Peyer's patch (tissue), 4 donors: ENCODE results near the gene ESR2. TPM values are rescaled to one million over a fixed set of nuclear protein-coding genes. Genes with fewer than 3 reads are reported as not detected.
A peak's percentile ranks its signal among the peaks of the same experiment; 100 is the strongest.

Experiments
- DNase-seq, 3 donors: peaks; one replicate each; pipeline ENCODE4 v3.0.0-alpha.2; 2017 to 2019
- H3K27ac ChIP-seq, 4 donors: fragments of 200-600 bp; sonication (generic); one replicate each; pipeline ENCODE4 v1.5.1; 2016 to 2019
- H3K27me3 ChIP-seq, 2 donors: fragments of 200-600 bp; sonication (generic); one replicate each; pipeline ENCODE4 v1.5.1; 2019
- H3K36me3 ChIP-seq, 3 donors: fragments of 200-600 bp; sonication (generic); one replicate each; pipeline ENCODE4 v1.5.1; 2016 to 2019
- H3K4me1 ChIP-seq, 4 donors: fragments of 200-600 bp; sonication (generic); one replicate each; pipeline ENCODE4 v1.5.1; 2016 to 2019
- H3K4me3 ChIP-seq, 4 donors: fragments of 200-600 bp; sonication (generic); 1 replicate in 3 of 4; 2 replicates in 1 of 4; pipeline ENCODE4 v1.5.1; 2016 to 2019; ENCODE audit warnings: mild to moderate bottlenecking in 1 of 4
- H3K9me3 ChIP-seq, 4 donors: fragments of 200-600 bp; sonication (generic); one replicate each; pipeline ENCODE4 v1.5.1; 2016 to 2019; ENCODE audit warnings: mild to moderate bottlenecking in 1 of 4
- CTCF ChIP-seq, 6 experiments: fragments of 450-650 bp in 4 of 6; fragments of 200-600 bp in 2 of 6; sonication (generic) in 1 of 6; IDR thresholded peaks; one replicate each; pipeline ENCODE4 v1.5.1; 2017 to 2019; ENCODE audit warnings: antibody characterized with exemption in 6 of 6, mild to moderate bottlenecking in 3 of 6, moderate library complexity in 1 of 6
- POLR2A ChIP-seq, 2 donors: fragments of 450-650 bp; IDR thresholded peaks; one replicate each; pipeline ENCODE4 v1.5.1; 2017; ENCODE audit warnings: antibody characterized with exemption in 2 of 2, mild to moderate bottlenecking in 2 of 2, moderate library complexity in 2 of 2
- total RNA-seq, 4 donors: library from RNA; depleted of rRNA; stranded (reverse); fragments of >200 nt; gene quantifications; one replicate each; pipeline ENCODE4 v1.1.0, GENCODE V29; 2016

The ESR2 gene
- total RNA-seq, 4 donors from 2014 or later = 0.66 to 6.6 (median 1.1) TPM; not detected in 1

- H3K4me1 ChIP-seq = peaks cover 0 to 6% (median 0%) of the 10 kb centered on the region in 4 donors
- TF ChIP-seq CTCF (IDR thresholded peaks at IDR 0.05) (no peak), POLR2A (IDR thresholded peaks at IDR 0.05) (no peak)
- no peak overlapping the region for H3K27ac ChIP-seq
- H3K36me3 ChIP-seq = peaks cover 0 to 26% (median 0%) of the 10 kb centered on the region in 3 donors
- no peaks in the 10 kb centered on the region for H3K9me3 ChIP-seq
- no peak for DNase-seq
- H3K4me3 ChIP-seq = no peak overlapping the region
- H3K27me3 ChIP-seq = no peaks in the 10 kb centered on the region
These were observed 178.8 kb downstream of the ESR2 start for GRCh38 chr14:64115401-64115800.

- Histone ChIP-seq H3K9me3 (no peaks in the 10 kb centered on the region), H3K36me3 (peaks cover 0 to 23% (median 0%) of the 10 kb centered on the region in 3 donors), H3K27me3 (no peaks in the 10 kb centered on the region), H3K27ac (no peak overlapping the region), H3K4me1 (peaks cover 0 to 6% (median 0%) of the 10 kb centered on the region in 4 donors), H3K4me3 (no peak overlapping the region)
- DNase-seq = no peak
- no peak for TF ChIP-seq CTCF (IDR thresholded peaks at IDR 0.05)
- TF ChIP-seq POLR2A (IDR thresholded peaks at IDR 0.05) = no peak
These were observed 179.4 kb downstream of the ESR2 start for GRCh38 chr14:64114796-64115195.

GRCh38 chr14:64114166-64114565 is 180.0 kb downstream of the ESR2 start:
- Histone ChIP-seq H3K36me3 (peaks cover 0 to 18% (median 0%) of the 10 kb centered on the region in 3 donors), H3K4me1 (peaks cover 0 to 6% (median 0%) of the 10 kb centered on the region in 4 donors), H3K27me3 (no peaks in the 10 kb centered on the region), H3K27ac (peak overlapping the region in 3 of 4 donors; percentile 0 to 80 (median 66)), H3K9me3 (no peaks in the 10 kb centered on the region), H3K4me3 (peak overlapping the region in 2 of 4 donors; percentile 8 to 31)
- TF ChIP-seq CTCF (IDR thresholded peaks at IDR 0.05) = no peak
- no peak for TF ChIP-seq POLR2A (IDR thresholded peaks at IDR 0.05)
- DNase-seq = peak in 1 of 3 donors; percentile 53

GRCh38 chr14:64112867-64113678 is 181.1 kb downstream of the ESR2 start:
- Histone ChIP-seq H3K4me1 (peaks cover 0 to 6% (median 0%) of the 10 kb centered on the region in 4 donors), H3K9me3 (no peaks in the 10 kb centered on the region), H3K36me3 (peaks cover 0 to 19% (median 0%) of the 10 kb centered on the region in 3 donors), H3K4me3 (peak overlapping the region in 2 of 4 donors; percentile 23 to 31), H3K27ac (peak overlapping the region in 3 of 4 donors; percentile 30 to 80 (median 66)), H3K27me3 (no peaks in the 10 kb centered on the region)
- no peak for TF ChIP-seq CTCF (IDR thresholded peaks at IDR 0.05)
- no peak for TF ChIP-seq POLR2A (IDR thresholded peaks at IDR 0.05)
- peak in 2 of 3 donors; percentile 78 to 83 for DNase-seq

- no peak overlapping the region for H3K27ac ChIP-seq
- no peak overlapping the region for H3K4me3 ChIP-seq
- DNase-seq = no peak
- no peaks in the 10 kb centered on the region for H3K27me3 ChIP-seq
- H3K4me1 ChIP-seq = peaks cover 0 to 6% (median 0%) of the 10 kb centered on the region in 4 donors
- TF ChIP-seq CTCF (IDR thresholded peaks at IDR 0.05) (no peak), POLR2A (IDR thresholded peaks at IDR 0.05) (no peak)
- H3K9me3 ChIP-seq = no peaks in the 10 kb centered on the region
- H3K36me3 ChIP-seq = peaks cover 0 to 21% (median 0%) of the 10 kb centered on the region in 3 donors
These were observed 183.4 kb downstream of the ESR2 start for GRCh38 chr14:64110802-64111201.
